HG02852 (cell line): Measurements from ENCODE around the gene MTOR.
"Not testable (repeated sequence)": the region's sequence is repeated elsewhere in the genome, so short reads cannot be mapped to it uniquely, and the experiment has no call there.

ENCODE experiments used
- ATAC-seq: cut with Tn5 transposase; IDR thresholded peaks from one replicate; pipeline ENCODE4 v1.9.1; 2021; ENCODE audit warnings: mild to moderate bottlenecking, moderate library complexity; ENCODE audit not compliant: unreplicated experiment

Gene MTOR

GRCh38 chr1:11187000-11187399, 75.4 kb downstream of the MTOR start:
- ATAC-seq = no peak

- no peak for ATAC-seq
Observed at GRCh38 chr1:11184973-11185372, 77.4 kb downstream of the MTOR start.

GRCh38 chr1:11182884-11183283, 79.5 kb downstream of the MTOR start:
- ATAC-seq = no peak

- no peak for ATAC-seq
Observed at GRCh38 chr1:11180342-11180744, 82.0 kb downstream of the MTOR start.

- ATAC-seq = not testable (repeated sequence)
Observed at GRCh38 chr1:11179749-11180148, 82.6 kb downstream of the MTOR start.

GRCh38 chr1:11179125-11179524, 83.2 kb downstream of the MTOR start:
- ATAC-seq = no peak

DNA sequence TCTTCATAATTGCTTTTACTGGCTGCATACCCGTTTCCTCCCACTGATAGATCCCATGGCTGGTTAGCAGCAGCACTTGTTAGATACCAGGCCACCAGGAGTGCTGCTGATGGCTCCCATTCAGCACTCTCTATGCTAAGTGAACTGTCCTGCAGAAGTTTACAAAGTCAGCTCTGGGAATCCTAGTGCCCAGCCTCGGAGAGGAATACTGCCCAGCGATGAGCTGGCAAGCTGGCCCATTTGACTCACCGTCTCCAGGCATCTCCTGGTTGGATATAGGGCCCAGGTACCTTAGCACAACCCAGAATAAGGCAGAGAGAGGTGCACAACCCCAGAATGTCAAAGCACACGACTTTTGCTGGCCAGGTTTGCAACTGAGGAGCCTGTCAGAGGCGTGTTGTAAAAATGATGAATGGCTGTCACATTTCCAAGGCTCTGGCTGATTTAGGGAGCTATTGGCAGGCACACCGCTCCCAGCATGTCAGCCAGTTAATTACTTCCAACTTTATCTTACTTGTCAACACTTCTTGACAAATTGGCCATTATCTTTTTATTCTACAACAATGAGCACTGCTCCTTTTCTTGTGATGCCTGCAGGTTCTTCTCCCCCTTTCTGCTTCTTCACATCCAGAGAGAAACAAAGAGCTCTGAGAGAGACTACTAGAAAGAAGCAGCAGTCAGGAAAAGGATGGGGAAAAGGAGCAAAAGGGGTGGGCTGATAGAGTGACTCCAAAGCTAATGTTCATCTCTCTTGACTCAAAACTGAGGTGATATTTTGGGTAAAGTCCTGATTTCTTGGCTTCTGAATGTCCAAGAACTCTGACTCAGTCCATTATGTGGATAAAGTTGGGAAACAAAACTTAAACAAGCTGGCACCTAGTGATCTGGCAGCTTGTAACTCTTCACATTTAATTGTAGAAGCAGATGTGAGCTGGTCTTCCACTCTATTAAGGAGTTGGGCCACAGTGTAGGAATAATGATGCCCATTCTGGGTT, 84.0 kb downstream of the MTOR start:
- no peak for ATAC-seq

DNA sequence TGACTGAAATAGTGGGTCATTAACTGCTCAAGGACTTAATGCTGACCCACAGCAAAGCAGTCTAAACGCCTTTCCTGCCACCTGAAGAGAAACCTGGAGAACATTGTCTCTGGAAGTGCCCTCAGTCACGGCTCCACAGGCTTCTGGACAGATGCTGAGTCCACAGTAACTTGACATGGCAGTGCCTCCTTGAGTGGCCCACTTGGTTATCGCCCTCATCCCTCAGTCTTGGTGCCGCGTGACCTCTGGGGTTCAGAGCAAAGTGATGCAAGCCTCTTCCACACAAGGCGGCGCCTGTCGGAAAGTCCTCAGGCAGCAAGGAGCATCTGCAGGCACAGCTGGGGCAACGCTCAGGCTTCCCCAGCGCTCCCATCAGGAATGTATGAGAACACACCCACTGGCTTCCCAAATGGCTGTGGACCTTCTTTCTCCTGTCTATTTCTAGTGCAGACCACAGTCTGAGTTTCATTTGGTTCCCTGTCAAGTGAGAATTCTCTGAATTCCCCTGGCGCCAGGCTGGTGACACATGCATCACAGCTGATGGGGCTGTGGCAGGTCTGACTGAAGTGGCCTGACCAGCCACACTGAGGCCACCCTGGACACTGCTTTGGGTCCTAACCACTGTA, 86.2 kb downstream of the MTOR start:
- no peak for ATAC-seq

GRCh38 chr1:11175461-11175860, 86.9 kb downstream of the MTOR start:
- no peak for ATAC-seq

DNA sequence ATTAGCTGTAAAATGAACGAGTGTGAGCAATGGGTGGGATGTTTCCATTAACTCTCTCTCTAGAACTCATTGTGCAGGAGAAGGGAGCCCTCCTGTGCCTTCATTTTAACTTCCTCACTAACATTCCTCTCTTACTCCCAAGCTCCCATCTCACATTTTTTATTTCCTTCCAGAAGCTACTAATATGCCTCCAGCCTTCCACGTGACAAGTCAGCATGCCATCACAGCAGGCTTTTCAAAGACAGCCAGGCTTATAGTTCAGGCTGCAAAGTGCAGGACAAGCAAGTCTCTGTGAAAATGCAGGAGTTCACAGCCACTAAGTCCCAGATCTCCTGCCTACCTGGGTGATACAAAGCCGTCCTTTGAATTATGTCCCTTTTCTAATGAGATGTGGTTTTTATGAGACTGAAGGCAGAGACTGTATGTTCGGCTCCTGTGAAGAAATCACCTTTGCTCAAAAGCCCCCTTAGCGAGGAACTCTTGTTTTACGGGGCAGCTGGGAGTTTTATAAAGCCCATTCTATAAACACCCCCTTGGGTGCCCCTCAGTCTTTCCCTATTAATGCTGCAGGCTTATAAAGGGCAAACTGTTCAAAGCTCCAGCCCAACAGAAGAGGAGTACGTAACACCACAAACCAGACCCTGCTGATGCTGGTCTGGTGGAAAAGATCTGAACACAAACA, 87.9 kb downstream of the MTOR start:
- no peak for ATAC-seq

GRCh38 chr1:11170102-11170501, 92.2 kb downstream of the MTOR start:
- ATAC-seq = no peak

DNA sequence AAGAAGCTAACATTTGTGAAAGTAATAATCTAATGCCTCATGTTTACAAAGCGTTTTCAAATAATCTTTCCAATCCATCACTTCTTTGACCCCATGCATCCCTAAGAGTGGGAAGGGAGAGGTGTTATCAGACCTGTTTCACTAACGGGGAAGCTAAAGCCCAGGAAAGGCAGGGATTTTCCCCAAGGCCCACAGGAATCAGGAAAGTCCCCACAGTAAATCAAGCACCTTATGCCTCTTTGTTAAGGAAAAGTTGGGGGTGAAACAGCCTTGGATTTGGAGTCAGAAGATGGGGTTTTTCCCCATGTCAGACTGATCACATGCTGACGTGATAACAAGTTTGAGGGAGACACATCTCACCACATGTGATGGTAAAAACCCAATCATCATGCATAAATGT, 93.1 kb downstream of the MTOR start:
- no peak for ATAC-seq

DNA sequence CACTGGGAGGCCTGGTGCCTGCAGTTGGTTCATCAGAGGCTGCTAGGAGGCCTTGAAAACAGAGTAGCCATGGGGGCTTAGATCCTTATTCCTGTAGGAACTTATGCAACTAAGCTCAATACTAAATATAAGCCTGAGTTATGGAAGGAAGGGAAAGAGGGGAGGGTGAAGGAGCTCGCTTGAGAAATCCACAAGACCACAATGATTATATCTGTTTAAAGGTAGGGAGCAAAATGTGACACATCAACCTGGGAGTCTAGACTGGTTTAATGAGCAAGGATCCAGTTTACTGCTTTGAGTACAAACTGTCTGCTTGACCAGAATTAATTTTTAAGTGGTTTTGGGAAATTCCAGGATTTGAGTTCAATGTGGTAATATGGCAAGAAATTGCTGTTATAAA, 93.6 kb downstream of the MTOR start:
- no peak for ATAC-seq

DNA sequence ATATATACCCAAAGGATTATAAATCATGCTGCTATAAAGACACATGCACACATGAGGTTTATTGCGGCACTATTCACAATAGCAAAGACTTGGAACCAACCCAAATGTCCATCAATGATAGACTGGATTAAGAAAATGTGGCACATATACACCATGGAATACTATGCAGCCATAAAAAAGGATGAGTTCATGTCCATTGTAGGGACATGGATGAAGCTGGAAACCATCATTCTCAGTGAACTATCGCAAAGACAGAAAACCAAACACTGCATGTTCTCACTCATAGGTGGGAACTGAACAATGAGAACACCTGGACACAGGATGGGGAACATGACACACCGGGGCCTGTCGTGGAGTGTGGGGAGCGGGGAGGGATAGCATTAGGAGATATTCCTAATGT, 95.6 kb downstream of the MTOR start:
- not testable (repeated sequence) for ATAC-seq

DNA sequence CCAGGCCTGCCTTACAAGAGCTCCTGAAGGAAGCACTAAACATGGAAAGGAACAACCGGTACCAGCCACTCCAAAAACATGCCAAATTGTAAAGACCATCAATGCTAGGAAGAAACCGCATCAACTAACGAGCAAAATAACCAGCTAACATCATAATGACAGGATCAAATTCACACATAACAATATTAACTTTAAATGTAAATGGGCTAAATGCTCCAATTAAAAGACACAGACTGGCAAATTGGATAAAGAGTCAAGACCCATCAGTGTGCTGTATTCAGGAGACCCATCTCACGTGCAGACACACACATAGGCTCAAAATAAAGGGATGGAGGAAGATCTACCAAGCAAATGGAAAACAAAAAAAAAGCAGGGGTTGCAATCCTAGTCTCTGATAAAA, 99.6 kb downstream of the MTOR start:
- not testable (repeated sequence) for ATAC-seq

- ATAC-seq = no peak
Observed at GRCh38 chr1:11158720-11159321, 103.5 kb downstream of the MTOR start.

DNA sequence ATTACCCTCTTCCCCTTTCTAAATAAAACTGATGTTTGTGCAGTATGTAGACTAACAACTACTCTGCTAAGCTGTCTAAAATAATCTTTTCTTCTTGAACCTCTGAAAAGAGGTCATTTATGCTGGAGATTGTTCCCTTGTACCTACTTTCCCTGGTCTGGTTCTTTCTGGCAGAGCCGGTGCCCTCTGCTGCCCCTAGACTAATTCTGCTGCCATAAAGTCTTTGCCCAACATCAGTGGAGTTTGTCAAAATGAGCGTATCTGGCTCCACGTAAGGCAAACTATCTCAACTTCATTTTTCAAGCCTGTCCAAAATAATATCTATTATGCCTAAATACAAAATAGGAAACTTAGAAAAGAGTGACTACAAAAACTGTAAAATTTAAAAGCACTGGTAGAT, 104.1 kb downstream of the MTOR start:
- no peak for ATAC-seq

GRCh38 chr1:11157867-11158266, 104.5 kb downstream of the MTOR start:
- no peak for ATAC-seq

DNA sequence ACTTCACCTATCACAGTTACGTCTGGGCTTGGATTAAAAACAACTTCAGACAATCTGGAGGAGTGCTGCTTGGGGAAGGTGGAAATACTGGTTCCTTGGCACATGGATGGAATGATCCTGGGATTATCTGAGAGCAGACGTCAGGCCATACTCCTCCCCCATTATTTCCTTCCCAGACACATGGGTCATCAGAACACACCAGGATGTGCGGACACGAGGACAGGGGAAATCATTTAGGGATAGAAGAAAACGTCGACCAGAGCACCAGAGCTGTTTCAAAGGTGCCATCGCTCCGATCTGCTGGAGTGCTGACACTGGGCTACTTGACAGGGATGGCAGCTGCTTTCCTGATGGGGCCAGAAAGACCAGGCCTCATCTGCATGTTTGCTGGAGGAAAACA, 105.0 kb downstream of the MTOR start:
- no peak for ATAC-seq

- no peak for ATAC-seq
Observed at GRCh38 chr1:11156963-11157362, 105.4 kb downstream of the MTOR start.

DNA sequence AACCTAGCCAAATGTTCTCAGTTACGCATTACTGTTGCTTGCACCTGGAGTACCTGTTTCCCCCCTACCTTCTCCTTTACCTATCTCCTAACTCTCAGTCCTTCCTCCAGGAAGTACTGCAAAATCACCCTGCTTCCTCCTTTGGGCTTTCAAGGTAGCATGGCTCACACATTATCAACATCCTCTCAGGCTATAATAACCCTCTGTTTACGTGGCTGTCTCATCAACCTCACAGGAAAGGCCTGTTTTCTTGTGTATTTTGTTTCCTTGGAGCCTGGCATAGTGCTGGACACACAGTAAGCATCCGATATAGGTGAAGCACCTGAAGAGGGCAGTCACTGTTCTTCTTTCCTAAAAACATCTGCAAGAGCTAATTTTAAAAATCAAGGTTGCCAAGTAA, 105.9 kb downstream of the MTOR start:
- no peak for ATAC-seq
